T-helper 1 cell (primary cell): ENCODE measurements around the gene TMEM190.
"Not testable (repeated sequence)": the region's sequence is repeated elsewhere in the genome, so short reads cannot be mapped to it uniquely, and the experiment has no call there.

Source experiments
- DNase-seq, 5 donors: peaks; one replicate each; pipeline ENCODE4 v3.0.0-alpha.2; 2012 to 2020

TMEM190 gene

DNA sequence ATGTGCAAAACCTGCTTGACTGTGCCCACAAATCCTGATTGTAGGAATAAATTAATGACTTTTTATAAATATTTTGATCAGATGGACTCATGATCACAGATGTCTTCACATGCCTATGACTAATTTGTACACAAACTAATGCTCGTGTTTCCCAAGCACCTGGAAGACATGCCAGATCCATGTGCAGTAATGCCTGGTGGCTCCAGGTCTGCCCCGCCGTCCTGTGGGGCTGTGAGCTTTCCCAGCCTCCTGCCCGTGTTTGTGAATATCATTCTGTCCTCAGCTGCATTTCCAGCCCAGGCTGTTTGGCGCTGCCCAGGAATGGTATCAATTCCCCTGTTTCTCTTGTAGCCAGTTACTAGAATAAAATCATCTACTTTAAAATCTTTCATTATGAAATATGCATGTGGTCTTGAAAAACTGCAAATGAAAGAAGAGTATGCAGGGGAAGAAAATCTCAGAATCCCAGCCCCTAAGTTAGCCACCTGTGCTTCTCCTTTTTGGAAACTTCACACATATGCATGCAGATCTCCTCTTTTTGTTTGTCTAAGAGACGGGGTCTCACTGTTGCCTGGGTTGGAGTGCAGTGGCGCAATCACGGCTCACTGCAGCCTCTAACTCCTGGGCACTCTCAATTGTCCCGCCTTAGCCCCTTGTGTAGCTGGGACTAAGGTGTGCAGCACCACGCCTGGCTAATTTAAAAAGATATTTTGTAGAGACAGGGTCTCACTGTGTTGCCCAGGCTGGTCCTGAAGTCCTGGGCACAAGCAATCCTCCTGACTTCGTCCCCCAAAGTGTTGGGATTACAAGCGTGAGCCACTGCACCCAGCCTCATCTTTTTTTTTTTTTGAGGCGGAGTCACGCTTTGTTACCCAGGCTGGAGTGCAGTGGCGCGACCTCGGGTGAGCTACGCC, 15.3 kb downstream of the TMEM190 start:
- DNase-seq: no peak

DNA sequence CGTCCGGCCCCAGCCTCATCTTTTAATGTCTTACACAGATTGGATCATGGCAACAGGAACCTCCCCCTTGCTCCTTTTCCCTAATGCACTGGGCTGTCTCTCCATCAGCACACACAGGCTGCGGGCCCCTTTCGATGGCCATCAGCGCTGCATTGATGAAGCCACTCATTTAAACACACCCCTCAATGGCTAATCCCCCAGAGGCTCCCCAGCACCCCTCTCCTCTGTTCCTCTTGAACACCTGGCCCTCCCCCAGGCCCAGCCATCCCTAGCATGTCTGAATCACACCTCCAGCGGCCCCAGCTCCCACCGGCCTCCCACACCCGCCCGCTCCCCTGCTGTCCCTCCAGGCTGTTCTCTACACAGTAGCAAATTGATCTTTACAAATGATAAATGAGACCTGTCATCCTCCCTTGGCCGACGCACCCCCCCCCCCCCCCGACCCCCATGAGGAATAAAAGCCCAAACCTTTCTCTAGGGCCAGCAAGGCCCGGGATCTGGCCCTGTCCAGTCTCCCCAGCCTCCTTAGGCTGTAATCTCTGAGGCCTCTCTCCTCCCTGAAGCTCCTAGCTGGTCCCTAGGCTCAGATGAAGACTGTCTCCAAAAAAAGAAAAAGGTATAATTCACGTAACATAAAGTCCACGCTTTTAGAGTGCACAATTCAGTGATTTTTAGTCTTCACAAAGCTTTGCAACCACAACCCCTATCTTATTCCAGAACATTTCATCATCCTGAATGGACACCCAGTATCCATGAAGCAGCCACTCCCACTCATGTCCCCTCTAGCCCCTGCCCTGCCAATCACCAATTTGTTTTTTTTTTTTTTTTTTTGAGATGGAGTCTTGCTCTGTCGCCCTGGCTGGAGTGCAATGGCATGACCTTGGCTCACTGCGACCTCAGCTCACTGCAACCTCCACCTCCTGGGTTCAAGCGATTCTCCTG, 16.5 kb downstream of the TMEM190 start:
- DNase-seq: no peak

DNA sequence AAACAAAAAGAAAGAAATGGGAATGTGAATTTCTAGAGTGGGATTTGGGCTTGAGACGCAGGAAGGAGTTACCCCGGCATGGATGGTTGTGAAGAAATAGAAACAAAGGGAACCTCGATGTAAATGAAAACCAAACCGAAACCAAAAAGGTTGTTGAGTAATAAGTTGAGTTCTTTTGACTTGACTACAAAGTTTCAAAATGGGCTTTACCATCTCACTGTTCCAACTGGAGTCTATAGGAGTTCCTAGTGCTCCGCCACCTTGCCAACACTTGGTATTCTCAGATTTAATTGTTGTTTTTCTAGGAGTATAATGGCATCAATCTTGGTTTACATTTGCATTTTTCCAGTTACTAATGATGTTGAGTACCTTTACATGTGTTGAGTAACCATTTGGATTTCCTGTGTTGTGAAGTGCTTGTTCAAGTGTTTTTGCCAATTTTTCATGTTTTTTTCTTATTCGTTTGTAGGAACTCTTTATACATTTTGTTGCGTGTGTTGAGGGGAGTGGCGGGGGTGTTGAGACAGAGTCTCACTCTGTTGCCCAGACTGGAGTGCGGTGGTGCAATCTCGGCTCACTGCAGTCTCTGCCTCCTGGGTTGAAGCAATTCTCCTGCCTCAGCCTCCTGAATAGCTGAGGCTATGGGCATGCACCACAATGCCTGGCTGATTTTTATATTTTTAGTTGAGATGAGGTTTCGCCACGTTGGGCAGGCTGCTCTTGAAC, 21.7 kb downstream of the TMEM190 start:
- DNase-seq: peak in 1 of 5 donors; percentile 45

DNA sequence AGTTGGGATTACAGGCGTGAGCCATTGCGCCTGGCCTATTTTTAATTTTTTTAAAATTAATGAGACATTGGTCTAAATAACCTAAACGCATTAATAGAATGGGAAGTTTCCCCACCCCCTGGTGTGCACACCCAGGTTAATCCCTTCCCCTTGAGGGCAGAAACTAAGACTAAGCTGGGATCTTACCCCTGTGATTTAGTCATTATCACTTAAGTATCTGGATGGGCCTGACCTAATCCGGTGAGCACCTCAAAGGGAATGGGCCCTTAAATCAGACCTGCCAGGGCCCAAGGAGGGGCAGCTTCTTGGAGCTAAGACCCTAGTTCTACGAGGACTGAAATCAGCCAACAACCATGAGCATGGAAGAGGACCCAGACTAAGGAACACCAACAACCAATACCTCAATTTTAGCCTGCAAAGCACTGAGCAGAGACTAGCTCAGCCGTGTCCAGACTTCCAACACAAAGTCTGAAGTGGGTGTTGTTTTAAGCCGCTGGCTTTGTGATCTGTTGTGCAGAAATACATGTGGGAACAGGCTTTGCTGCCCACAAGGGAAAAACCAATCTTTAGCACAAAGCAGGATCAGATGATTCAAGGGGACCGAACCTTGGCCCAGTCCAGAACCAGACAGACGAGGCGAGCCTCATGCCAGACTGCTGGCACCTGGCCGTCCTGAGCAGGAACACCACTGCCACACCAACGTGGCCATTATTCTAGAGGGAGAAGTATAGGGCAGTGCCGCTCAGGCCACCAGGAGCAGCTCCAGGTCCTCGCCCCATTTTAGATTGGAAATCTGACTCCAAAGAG, 23.9 kb downstream of the TMEM190 start:
- DNase-seq: no peak

DNA sequence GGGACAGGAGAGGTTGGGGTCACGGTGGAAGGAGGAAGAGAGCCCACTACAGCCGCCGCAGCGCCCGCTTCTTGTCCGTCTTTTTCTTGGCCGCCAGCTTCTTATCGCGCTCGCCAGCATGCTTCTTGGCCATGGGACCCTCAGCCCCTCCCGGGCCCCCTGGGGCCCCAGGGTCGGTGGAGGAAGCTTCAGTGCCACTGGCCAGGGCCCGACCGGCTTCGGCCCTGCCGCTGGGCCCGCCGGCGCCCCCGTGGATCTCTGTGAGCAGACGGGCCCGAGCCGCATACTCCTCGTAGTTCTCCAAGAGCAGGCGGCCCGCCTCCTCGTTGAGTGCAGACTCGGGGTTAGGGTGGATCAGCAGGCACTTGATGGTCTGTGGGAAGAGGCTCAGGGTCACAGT, 24.8 kb downstream of the TMEM190 start:
- not testable (repeated sequence) for DNase-seq

DNA sequence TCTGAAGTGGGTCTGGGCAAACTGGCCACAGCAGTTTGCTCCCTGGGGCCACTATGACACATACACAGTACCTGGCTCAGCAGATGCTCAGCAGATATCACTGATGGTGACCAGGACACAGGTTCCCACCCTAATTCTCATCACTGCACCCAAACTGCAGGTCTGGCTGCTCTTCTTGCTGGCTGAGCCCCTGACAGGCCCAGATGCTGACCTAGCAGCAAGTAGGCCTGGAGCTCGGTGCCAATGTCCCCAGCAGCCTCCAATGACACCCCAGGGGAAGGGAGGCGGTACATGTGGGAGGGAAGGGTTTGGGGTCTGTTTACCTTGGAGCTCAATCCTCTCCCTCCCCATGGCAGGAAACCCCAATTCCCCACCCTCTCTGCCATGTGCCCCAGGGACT, 25.9 kb downstream of the TMEM190 start:
- no peak for DNase-seq

DNA sequence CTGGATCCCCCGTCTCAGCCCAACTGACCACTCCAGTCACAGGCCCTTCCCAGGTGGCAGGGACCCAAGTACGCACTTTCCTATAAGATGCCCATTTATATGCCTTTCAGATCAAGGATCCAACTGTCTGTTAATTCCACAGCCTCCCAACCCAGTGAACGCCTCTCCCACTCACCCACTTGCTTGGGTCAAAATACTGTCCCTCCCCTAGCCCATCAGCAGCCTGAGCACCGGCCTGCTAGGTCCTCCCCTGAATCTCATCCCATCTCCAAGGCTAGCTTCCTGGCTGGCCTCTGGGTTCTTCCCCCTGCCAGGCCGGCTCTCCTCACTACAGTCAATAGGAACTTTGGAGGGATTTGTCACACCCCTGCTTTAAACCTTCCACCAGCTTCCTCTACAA, 29.0 kb downstream of the TMEM190 start:
- no peak for DNase-seq

DNA sequence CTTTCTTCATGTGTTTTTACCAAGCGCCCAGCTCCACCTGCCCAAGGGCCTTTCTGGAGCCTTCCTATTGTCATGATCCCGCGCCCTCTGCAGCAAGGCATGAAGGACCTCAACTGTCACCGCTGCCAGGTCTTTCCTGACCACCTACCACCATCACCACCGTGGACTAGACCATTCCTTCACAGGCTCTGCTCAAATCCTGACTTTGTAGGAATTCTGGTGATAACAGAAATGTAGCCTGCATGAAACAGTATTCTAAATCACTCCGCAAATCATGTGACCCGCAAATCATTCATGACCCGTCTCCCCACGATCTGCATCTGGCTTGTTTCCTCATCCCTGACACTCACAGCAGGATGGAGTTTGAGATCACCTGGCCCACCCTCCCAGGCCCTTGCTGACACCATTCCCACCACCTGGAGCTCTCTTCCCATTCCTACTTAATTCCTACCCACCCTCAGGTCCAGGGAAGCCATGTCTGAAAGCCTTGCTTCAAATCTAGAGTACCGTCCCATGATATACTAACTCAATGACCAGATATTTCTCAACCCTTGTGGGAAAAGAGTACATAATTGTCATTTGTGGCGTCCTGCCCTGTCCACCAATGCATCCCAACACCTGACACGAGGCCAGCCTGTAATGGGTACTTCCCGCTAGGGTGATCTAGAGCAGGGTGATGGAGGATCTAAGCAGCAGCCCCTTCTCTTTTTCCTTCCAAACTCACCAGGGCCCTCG, 29.6 kb downstream of the TMEM190 start:
- peak in 1 of 5 donors; percentile 24 for DNase-seq

DNA sequence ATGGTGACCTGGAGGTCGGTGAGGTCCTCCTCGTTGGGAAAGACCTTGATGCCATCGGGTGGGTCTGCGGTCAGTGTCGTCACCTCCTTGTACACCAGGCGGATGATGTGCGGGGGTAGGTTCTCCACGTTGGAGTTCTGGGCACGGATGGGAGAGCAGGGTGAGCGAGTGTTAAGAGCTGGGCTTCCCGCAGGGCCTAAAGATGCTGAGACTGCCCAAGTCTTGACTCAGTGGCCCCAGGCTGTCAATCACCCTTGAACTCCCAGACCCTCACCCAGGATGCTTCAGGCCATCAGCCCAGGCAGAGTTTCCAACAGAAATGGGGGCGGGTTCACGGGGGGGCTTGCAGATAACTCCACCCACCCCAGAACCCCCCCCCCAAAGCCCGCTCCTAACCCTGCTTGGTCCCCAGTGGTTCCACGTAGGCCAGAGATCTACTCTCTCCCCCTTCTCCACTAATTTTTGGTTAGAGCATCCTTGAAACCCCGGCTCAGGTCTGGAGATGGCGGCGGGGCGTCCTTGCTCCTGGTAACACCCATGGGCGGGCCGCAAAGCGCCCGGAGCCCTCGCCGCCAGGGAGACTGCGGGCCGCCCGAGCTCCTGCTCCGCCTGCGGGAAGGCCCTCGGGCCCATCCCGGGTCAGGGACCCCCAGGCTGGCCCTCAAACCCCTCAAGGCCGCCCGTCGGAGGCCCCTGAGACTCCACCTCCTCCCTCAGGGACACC, 30.4 kb downstream of the TMEM190 start:
- DNase-seq: peak in 2 of 5 donors; percentile 21 to 59

DNA sequence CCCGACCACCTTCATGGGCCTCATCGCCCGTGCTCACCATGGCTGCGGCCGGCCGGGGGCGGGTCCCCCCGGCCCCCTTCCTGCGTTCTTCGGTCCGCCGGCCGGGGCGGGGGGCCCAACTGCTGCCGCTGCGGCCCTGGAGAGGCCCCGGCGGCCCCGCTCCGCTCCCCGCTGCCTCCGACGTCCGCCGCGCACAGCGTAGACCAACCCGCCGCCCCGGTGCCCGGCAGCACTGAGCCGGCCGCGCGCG, 30.8 kb downstream of the TMEM190 start, which contains the start of gene UBE2S:
Gene UBE2S (minus strand): TSS at position 239 of the 250 bp plus-strand sequence. CDS start 199 bp downstream, at position 40.
- not testable (repeated sequence) for DNase-seq

DNA sequence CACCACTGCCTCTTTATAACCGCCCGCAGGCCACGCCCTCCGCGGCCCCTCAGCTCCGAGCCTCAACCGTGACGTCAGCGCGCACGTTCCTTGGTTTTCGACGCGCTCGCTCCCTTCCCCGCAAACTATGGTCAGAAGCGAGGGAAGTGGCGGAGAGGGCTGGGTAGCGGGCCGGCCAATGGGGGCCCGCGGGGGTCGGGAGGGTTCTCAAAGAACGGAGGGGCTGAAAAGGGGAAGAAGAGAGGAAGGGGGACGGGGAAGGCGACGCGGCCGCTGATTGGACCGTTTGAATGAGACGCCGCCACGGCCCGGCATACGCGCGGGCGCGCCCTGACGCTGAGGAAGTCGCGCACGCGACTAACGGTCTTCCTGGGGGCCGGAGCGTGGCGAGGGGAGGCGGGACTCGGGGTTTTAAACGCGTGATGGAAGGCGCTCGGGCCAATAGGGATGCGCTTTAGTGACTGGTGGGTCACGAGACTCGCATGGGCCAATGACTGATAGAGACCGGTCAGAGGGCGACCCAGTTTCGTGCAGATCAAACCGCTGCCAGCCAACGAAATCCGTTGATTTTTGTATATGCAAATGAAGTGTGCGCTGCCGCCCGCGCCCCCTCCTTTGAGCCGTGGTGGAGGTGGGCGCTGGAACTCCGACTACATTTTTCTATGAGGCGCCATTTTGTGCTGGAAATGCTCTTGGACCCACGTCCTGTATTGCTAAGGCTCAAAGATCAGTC, 31.3 kb downstream of the TMEM190 start:
- peak; percentile 95 to 99 (median 97) for DNase-seq

DNA sequence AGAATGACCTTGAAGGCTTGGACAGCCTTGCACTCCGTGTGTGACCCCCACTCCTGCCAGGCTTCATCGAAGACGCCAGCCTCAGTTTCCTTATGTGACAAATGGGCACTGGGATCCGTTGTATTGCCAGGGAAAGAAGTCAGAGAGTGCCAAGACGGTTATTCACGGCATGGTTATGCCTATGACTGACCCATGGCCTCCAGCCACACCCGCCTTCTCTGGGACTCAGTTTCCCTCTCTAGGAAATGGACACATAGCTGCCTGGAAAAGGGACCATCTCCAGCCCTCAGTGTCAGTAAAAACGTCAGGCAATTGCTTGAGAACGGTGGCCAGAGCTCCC, 31.9 kb downstream of the TMEM190 start:
- no peak for DNase-seq

DNA sequence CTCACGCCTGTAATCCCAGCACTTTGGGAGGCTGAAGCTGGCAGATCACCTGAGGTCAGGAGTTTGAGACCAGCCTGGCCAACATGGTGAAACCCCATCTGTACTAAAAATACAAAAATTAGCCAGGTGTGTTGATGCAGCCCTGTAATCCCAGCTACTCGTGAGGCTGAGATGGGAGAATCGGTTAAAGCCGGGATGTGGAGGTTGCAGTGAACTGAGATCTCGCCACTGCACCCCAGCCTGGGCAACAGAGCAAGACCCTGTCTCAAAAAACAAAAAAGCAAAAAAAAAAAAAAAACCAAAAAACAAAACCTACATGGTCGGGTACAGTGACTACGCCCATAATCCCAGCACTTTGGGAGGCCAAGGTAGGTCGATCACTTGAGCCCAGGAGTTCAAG, 32.6 kb downstream of the TMEM190 start:
- DNase-seq: not testable (repeated sequence)

DNA sequence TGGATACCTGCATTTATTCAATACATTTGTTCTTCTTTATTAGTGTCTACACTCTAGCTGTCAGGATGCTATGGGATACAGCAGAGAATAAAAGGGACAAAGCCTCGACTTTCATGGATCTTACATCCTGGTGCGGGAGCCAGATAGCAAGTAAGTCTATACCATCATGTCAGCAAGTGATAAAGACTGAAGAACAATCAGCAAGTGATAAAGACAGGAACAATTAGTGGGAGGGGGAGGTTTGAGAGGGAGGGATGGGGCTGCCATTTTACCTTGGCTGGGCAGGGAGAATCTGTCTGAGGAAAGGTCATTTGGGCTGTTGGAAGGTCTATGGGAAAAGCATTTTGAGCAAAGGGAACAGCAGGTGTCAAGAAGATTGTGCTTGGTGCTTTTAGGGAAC, 33.5 kb downstream of the TMEM190 start:
- no peak for DNase-seq

DNA sequence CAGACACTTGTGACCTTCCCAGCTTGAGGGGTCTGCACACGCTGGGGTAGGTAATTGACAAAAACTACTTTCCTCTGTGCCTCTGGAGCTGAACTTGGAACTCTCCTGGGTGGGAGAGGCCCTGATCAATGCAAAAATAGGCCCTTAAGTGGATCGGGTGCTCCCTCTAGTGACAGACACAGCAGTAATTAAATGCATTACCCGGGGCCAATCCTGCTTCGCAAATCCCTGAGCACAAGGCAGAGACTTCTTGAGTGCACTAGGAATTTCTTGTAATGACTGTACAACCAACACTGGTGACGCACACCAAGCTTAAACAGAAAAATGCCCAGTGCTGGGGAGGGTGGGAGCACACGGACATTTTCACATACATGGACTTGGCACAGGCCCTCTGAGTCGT, 41.6 kb downstream of the TMEM190 start:
- peak in 3 of 5 donors; percentile 25 to 57 (median 37) for DNase-seq

DNA sequence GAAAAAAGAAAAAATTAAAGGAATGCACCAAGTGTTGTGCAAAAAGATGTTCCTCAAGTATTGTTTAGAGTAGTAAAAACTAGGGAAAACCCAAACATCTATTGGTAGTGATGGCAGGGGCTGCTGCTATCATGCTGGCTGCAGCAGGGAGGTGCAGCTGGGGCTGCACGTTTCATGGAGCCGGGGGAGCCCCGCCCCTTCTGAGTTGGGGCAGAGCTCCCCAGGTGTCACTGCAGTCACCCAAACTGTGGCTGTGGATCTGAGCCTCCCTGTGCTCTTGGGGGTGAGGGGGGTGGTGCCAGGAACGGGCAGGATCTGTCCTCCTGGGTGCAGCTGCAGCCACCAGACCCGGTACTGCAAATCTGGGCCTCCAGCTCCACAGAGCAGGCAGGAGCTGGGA, 42.5 kb downstream of the TMEM190 start:
- DNase-seq: no peak

DNA sequence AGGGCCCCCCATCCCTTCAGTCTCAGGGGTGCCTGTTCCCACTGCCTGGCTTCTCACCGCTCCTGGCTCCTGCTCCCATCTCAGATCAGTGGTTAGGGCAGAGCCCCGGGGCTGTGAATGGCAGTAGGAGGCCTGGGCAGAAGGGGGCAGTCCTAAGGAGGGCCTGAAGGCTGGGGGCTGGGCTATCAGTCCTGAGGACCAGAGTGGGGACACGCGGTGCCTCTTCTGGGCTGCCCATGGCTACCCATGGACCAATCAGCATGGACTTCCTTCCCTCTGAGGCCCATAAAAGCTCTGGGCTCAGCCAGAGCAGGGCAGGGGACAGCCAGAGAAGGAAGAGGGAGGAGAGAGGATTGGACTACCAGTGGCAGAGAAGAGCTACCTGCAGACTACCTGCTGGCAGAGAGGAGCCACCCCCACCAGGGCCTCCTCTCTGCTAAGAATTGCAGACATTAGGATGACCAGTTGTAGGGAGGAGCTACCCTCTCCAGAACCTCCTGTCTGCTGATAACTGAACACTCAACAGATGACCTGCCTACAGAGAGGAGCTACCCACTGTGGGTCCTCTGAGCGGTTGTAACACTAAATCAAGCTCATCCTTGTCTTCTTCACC, 43.1 kb downstream of the TMEM190 start:
- no peak for DNase-seq

DNA sequence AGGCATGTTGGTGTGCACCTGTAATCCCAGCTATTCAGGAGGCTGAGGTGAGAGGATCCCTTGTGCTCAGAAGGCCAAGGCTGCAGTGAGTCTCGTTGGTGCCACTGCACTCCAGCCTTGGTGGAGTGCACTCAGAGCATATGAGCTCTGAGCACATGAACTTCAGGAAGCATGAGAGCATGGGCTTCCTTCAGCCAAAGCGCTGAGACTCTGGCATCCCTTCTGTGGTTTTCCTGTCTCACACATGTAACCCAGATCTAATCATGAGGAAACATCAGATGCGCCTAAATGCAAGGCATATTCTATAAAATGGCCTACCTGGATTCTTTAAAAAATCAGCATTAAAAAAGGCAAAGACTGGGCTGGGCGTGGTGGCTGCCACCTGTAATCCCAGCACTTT, 44.7 kb downstream of the TMEM190 start:
- peak in 2 of 5 donors; percentile 17 to 27 for DNase-seq

DNA sequence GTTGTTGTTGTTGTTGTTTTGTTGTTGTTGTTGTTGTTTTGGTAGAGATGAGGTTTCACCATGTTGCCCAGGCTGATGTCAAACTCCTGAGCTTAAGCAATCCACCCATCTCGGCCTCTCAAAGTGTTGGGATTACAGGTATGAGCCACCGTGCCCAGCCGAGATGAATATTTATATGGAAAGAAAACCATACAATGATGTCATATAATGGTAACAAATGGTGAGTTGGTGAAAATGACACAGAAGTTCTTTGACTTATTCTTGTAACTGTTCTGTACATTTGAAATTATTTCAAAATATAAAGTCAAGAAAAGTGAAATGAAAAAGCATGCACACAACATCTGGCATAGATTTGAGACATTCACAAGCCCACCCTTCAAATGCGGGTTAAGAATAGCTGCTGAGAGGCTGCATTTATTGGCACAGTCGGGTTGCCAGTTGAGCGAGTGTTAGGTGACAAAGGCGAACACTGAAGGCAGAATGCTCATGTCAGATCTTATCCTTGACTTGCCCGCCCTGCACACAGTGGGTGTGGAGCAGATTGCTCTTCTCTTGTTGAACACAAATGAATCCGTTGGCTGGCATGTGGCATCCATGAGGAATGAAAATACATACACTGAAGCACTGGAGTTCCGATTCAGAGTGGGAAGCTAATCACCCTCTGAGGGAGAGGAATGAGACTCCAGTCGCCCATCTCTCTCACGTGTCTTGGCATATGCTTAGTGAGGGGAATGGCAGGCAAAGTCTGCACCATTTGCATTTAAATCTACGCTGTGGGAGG, 46.8 kb downstream of the TMEM190 start:
- DNase-seq: no peak
